ENCODE measurements around the gene INPP5A. TPM values are rescaled to one million over a fixed set of nuclear protein-coding genes. Genes with fewer than 3 reads are reported as not detected.

Gene INPP5A
- total RNA-seq, 1 donor from 2014 or later, result 14.2 TPM

DNA sequence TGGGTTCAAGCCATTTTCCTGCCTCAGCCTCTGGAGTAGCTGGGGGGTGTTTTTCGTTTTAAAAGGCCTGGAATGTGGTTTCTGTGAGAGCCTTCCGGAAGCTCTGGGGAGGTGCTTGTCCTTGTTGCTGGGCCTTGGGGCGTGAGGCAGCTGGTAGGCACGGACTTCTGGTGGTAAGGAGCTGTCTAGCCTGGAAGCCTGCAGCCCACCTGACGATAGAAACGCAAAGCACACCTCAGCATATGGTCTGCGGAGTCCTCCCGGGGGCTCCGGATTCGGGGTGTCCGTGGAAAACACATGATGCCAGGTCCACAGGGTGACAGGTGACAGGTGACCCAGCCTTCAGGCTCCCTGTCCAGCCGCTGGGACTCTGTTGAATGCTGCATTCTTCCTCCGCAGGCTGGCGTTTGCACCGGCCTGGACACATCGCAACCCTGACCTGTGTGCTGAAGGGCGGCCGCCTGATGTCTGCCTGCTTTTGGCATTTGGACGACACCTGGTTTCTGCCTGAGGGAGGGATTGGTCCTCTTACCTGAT lies 37.3 kb downstream of the INPP5A start:
- no peak overlapping the region for H3K27ac ChIP-seq
- H3K27ac Mint-ChIP-seq, result no peak overlapping the region

DNA sequence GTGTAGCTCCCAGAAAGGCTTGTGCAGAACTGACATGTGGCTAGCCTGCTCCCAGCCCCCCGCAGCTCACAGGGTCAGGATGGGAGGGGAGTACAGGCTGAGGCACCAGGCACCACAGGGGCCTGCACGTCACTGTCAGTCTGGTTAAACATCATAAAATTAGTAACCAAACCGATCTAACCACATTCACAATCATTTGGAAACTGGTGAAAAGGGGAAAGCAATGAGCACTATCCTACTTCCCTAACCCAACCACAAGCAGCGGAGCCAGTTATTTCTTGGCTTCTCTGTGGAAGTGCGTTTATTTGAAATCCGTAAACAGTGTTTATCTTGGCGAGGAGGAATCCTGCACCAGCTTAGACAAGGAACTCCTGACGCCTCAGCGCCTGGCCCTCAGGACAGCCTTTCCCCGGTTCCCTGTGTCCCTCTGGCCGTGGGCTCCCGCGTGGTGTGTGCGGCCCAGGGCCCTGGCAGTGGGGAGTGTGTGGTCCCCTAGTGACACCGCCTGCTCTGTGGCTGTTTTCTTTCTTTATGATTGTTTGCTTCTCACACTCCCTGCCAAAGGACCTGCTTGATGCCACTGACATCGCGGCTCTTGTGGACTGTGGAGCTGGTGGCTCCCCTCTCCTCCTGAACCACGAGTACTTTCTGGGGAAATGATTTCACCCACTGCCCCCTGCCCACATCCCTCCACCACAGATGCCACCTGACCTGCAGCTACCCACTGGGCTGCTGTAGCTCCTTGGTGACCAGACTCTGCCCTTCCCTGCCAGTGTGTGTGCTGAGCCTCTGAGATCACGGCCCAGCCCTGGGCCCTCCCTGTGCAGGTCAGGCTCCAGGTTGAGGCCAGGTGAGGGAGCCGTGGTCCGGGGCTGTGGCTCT lies 38.0 kb downstream of the INPP5A start:
- Histone ChIP-seq H3K36me3 (no peaks in the 10 kb centered on the region), H3K27me3 (no peaks in the 10 kb centered on the region), H3K4me3 (no peak overlapping the region), H3K27ac (no peak overlapping the region), H3K9ac (no peak overlapping the region), H4K20me1 (ENCODE audit: low read depth) (peaks cover 51% of the 10 kb centered on the region), H3F3A (ENCODE audit: low read depth) (peaks cover 23% of the 10 kb centered on the region), H2AFZ (replicated peaks) (no peak overlapping the region), H3K4me1 (peaks cover 23% of the 10 kb centered on the region), H3K9me3 (ENCODE audit: low read depth) (no peaks in the 10 kb centered on the region), H3K4me2 (peak overlapping the region; percentile 31), H3K79me2 (ENCODE audit: low read depth) (no peaks in the 10 kb centered on the region)
- peaks cover 5% of the 10 kb centered on the region for H3K27me3 Mint-ChIP-seq (ENCODE audit: insufficient read depth, low read depth)
- no peaks in the 10 kb centered on the region for H3K9me3 Mint-ChIP-seq
- no peak overlapping the region for H3K4me3 Mint-ChIP-seq
- H3K36me3 Mint-ChIP-seq, result no peaks in the 10 kb centered on the region
- peak overlapping the region; percentile 76 for H3K27ac Mint-ChIP-seq
- TF ChIP-seq, protein P1, sequence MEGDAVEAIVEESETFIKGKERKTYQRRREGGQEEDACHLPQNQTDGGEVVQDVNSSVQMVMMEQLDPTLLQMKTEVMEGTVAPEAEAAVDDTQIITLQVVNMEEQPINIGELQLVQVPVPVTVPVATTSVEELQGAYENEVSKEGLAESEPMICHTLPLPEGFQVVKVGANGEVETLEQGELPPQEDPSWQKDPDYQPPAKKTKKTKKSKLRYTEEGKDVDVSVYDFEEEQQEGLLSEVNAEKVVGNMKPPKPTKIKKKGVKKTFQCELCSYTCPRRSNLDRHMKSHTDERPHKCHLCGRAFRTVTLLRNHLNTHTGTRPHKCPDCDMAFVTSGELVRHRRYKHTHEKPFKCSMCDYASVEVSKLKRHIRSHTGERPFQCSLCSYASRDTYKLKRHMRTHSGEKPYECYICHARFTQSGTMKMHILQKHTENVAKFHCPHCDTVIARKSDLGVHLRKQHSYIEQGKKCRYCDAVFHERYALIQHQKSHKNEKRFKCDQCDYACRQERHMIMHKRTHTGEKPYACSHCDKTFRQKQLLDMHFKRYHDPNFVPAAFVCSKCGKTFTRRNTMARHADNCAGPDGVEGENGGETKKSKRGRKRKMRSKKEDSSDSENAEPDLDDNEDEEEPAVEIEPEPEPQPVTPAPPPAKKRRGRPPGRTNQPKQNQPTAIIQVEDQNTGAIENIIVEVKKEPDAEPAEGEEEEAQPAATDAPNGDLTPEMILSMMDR (IDR thresholded peaks at IDR 0.05), result no peak
- no peak for TF ChIP-seq EZH2phosphoT487 (IDR thresholded peaks at IDR 0.05)
- TF ChIP-seq EZH2 (IDR thresholded peaks at IDR 0.05), result no peak
- peaks cover 21% of the 10 kb centered on the region for H3K4me1 Mint-ChIP-seq
- DNase-seq (ENCODE audit: low spot score), result no peak

More for the DNA sequence above, 37.3 kb downstream of the INPP5A start:
- no peak overlapping the region for H3K4me3 Mint-ChIP-seq
- peak; percentile 52 for DNase-seq (ENCODE audit: low spot score)
- peaks cover 23% of the 10 kb centered on the region for H3K4me1 ChIP-seq
- no peaks in the 10 kb centered on the region for H3K79me2 ChIP-seq (ENCODE audit: low read depth)
- no peak overlapping the region for H3K4me3 ChIP-seq
- peaks cover 23% of the 10 kb centered on the region for H3F3A ChIP-seq (ENCODE audit: low read depth)
- H3K27me3 ChIP-seq, result no peaks in the 10 kb centered on the region
- H4K20me1 ChIP-seq (ENCODE audit: low read depth), result peaks cover 56% of the 10 kb centered on the region
- no peak overlapping the region for H3K9ac ChIP-seq
- no peak overlapping the region for H2AFZ ChIP-seq (replicated peaks)
- no peaks in the 10 kb centered on the region for H3K36me3 ChIP-seq
- peaks cover 5% of the 10 kb centered on the region for H3K27me3 Mint-ChIP-seq (ENCODE audit: insufficient read depth, low read depth)
- H3K4me2 ChIP-seq, result peak overlapping the region; percentile 31
- peaks cover 24% of the 10 kb centered on the region for H3K4me1 Mint-ChIP-seq
- no peaks in the 10 kb centered on the region for H3K9me3 Mint-ChIP-seq
- TF ChIP-seq EZH2 (IDR thresholded peaks at IDR 0.05) (no peak), EZH2phosphoT487 (IDR thresholded peaks at IDR 0.05) (no peak)
- TF ChIP-seq, protein P1 (IDR thresholded peaks at IDR 0.05), result no peak
- no peaks in the 10 kb centered on the region for H3K9me3 ChIP-seq (ENCODE audit: low read depth)
- H3K36me3 Mint-ChIP-seq, result no peaks in the 10 kb centered on the region

- H3K36me3 ChIP-seq, result no peaks in the 10 kb centered on the region
- Mint-ChIP-seq H3K4me3 (no peak overlapping the region), H3K9me3 (no peaks in the 10 kb centered on the region), H3K4me1 (peaks cover 21% of the 10 kb centered on the region), H3K27me3 (ENCODE audit: insufficient read depth, low read depth) (peaks cover 5% of the 10 kb centered on the region), H3K27ac (no peak overlapping the region), H3K36me3 (no peaks in the 10 kb centered on the region)
- H3K27me3 ChIP-seq, result no peaks in the 10 kb centered on the region
- TF ChIP-seq EZH2phosphoT487 (IDR thresholded peaks at IDR 0.05), result no peak
- TF ChIP-seq, protein P1 (IDR thresholded peaks at IDR 0.05), result no peak
- no peak for TF ChIP-seq EZH2 (IDR thresholded peaks at IDR 0.05)
- no peaks in the 10 kb centered on the region for H3K9me3 ChIP-seq (ENCODE audit: low read depth)
- peaks cover 39% of the 10 kb centered on the region for H4K20me1 ChIP-seq (ENCODE audit: low read depth)
- no peak overlapping the region for H3K27ac ChIP-seq
- no peak overlapping the region for H3K9ac ChIP-seq
- no peak overlapping the region for H3K4me3 ChIP-seq
- H3F3A ChIP-seq (ENCODE audit: low read depth), result peaks cover 19% of the 10 kb centered on the region
- no peaks in the 10 kb centered on the region for H3K79me2 ChIP-seq (ENCODE audit: low read depth)
- H2AFZ ChIP-seq (replicated peaks), result no peak overlapping the region
- H3K4me1 ChIP-seq, result peaks cover 22% of the 10 kb centered on the region
- DNase-seq (ENCODE audit: low spot score), result no peak
- H3K4me2 ChIP-seq, result no peak overlapping the region
These were observed 39.2 kb downstream of the INPP5A start for GRCh38 chr10:132576671-132577349.
